Body of pancreas (tissue), 4 donors: ENCODE data around the gene DNM3. TPM values are rescaled to one million over a fixed set of nuclear protein-coding genes. Genes with fewer than 3 reads are reported as not detected.
"Not testable (repeated sequence)": the region's sequence is repeated elsewhere in the genome, so short reads cannot be mapped to it uniquely, and the experiment has no call there.

Experiments
- ATAC-seq: fragments of 150-250 bp; one replicate; pipeline ENCODE4 v1.9.1; 2016
- DNase-seq, 4 donors: peaks; one replicate each; pipeline ENCODE4 v3.0.0-alpha.2; 2019
- H3K27ac ChIP-seq, 4 donors: fragments of 200-600 bp; sonication (generic); 1 replicate in 3 of 4; 2 replicates in 1 of 4; pipeline versions ENCODE4 v1.5.1 to v1.6.1; 2016 to 2019; ENCODE audit warnings: mild to moderate bottlenecking in 1 of 4, mixed read lengths in 1 of 4, moderate library complexity in 1 of 4
- H3K27me3 ChIP-seq, 2 donors: fragments of 200-600 bp; sonication (generic); one replicate each; pipeline ENCODE4 v1.6.0; 2016; ENCODE audit warnings: mild to moderate bottlenecking in 1 of 2
- H3K36me3 ChIP-seq, 2 donors: fragments of 200-600 bp; sonication (generic); replicated peaks in 1 of 2; 2 replicates each; pipeline ENCODE4 v1.5.1; 2016; ENCODE audit warnings: low read depth in 2 of 2; ENCODE audit not compliant: insufficient read depth in 1 of 2
- H3K4me1 ChIP-seq: fragments of 200-600 bp; sonication (generic); one replicate; pipeline ENCODE4 v1.6.0; 2016
- H3K4me3 ChIP-seq, 2 donors: fragments of 200-600 bp; sonication (generic); 1 replicate in 1 of 2; 2 replicates in 1 of 2; pipeline ENCODE4 v1.5.1; 2016 to 2019
- H3K9me3 ChIP-seq, 3 donors: fragments of 200-600 bp; sonication (generic); 1 replicate in 2 of 3; 2 replicates in 1 of 3; pipeline ENCODE4 v1.5.1; 2016
- CTCF ChIP-seq, 7 experiments: fragments of 450-650 bp in 4 of 7; fragments of 200-600 bp in 3 of 7; sonication (generic) in 3 of 7; IDR thresholded peaks; one replicate each; pipeline ENCODE4 v1.5.1; 2016 to 2019; ENCODE audit warnings: antibody characterized with exemption in 7 of 7
- POLR2A ChIP-seq, 3 donors: fragments of 450-650 bp; IDR thresholded peaks; one replicate each; pipeline ENCODE4 v1.6.1; 2016; ENCODE audit warnings: antibody characterized with exemption in 3 of 3, mild to moderate bottlenecking in 2 of 3
- WGBS, 2 donors: methylation state at CpG; one replicate each; pipeline ENCODE4 v1.1.5; 2017; 5-methylcytosine and 5-hydroxymethylcytosine counted together
- intact Hi-C: fragments of 100-400 bp; cut with DNase I; formaldehyde crosslinking; loops from one replicate; pipeline ENCODE4 v1.15.1; 2023
- total RNA-seq, 2 donors: library from RNA; depleted of rRNA; stranded (reverse); fragments of >200 nt; gene quantifications; one replicate each; pipeline ENCODE4 v1.1.0, GENCODE V29; 2016

Gene DNM3
- total RNA-seq, 2 donors from 2014 or later, result 2.9 to 4.0 TPM

DNA sequence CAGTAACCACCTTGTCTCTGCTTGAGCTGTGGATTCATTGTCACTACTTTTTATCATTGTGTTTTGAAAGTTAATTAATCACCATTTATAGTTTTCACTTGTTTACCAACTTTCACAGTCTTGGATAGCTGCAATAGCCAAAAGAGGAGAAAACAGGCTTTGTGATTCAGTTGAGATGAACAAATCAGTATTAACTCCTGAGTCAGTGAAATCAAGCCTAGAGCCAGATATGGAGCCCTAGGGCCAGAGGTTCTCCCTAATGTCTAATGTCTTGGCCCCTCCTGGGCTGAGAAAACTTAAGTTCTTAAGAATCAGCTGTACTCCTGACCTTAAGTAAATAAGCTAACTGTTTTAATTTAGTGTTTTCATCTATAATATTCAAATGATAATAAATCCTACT, 228.8 kb downstream of the DNM3 start:
- intact Hi-C loops, result no loop called here
- H3K9me3 ChIP-seq, result no peaks in the 10 kb centered on the region
- H3K27me3 ChIP-seq, result no peaks in the 10 kb centered on the region
- DNase-seq (no peak), ATAC-seq (no peak)
- TF ChIP-seq CTCF (IDR thresholded peaks at IDR 0.05) (no peak), POLR2A (IDR thresholded peaks at IDR 0.05) (no peak)
- no peak overlapping the region for H3K4me3 ChIP-seq
- H3K4me1 ChIP-seq, result no peaks in the 10 kb centered on the region
- H3K27ac ChIP-seq, result no peak overlapping the region
- H3K36me3 ChIP-seq, result no peaks in the 10 kb centered on the region

- no peaks in the 10 kb centered on the region for H3K9me3 ChIP-seq
- no peak overlapping the region for H3K4me3 ChIP-seq
- no peaks in the 10 kb centered on the region for H3K4me1 ChIP-seq
- WGBS, 2 donors, result 70 to 77% methylated on average over 2 of the region's 2 CpGs
- no peak for ATAC-seq
- intact Hi-C loops, result no loop called here
- no peaks in the 10 kb centered on the region for H3K27me3 ChIP-seq
- no peak for DNase-seq
- no peak for TF ChIP-seq POLR2A (IDR thresholded peaks at IDR 0.05)
- no peak overlapping the region for H3K27ac ChIP-seq
- H3K36me3 ChIP-seq, result no peaks in the 10 kb centered on the region
These were observed 230.4 kb downstream of the DNM3 start for GRCh38 chr1:172071746-172072145.

GRCh38 chr1:172079859-172080258, 238.6 kb downstream of the DNM3 start:
- H3K27ac ChIP-seq, H3K4me3 ChIP-seq, H3K9me3 ChIP-seq, ATAC-seq, H3K4me1 ChIP-seq, H3K36me3 ChIP-seq, intact Hi-C loops, DNase-seq, H3K27me3 ChIP-seq: not testable (repeated sequence)
- WGBS, 2 donors, result 94 to 95% methylated on average over 4 of the region's 4 CpGs

GRCh38 chr1:172083191-172083590, 241.9 kb downstream of the DNM3 start:
- Histone ChIP-seq H3K4me3 (no peak overlapping the region), H3K27ac (no peak overlapping the region), H3K4me1 (no peaks in the 10 kb centered on the region), H3K27me3 (no peaks in the 10 kb centered on the region), H3K36me3 (no peaks in the 10 kb centered on the region), H3K9me3 (no peaks in the 10 kb centered on the region)
- ATAC-seq (no peak), DNase-seq (no peak)
- 74 to 85% methylated on average over 1 of the region's 1 CpG for WGBS, 2 donors
- intact Hi-C loops, result no loop called here
- TF ChIP-seq POLR2A (IDR thresholded peaks at IDR 0.05), result no peak
- TF ChIP-seq CTCF (IDR thresholded peaks at IDR 0.05), result no peak

GRCh38 chr1:172084876-172085275, 243.6 kb downstream of the DNM3 start:
- intact Hi-C loops, result no loop called here
- DNase-seq, result no peak

More at GRCh38 chr1:172084876-172085275, 243.6 kb downstream of the DNM3 start:
- ATAC-seq, result no peak
- Histone ChIP-seq H3K27ac (no peak overlapping the region), H3K4me1 (no peaks in the 10 kb centered on the region), H3K27me3 (no peaks in the 10 kb centered on the region), H3K36me3 (no peaks in the 10 kb centered on the region), H3K9me3 (no peaks in the 10 kb centered on the region), H3K4me3 (no peak overlapping the region)
- TF ChIP-seq CTCF (IDR thresholded peaks at IDR 0.05) (no peak), POLR2A (IDR thresholded peaks at IDR 0.05) (no peak)
- 66 to 69% methylated on average over 2 of the region's 2 CpGs for WGBS, 2 donors
